Lung microvascular endothelial cell (primary cell): ENCODE data around the gene TMEM117. TPM values are rescaled to one million over a fixed set of nuclear protein-coding genes. Genes with fewer than 3 reads are reported as not detected.
"Not testable (repeated sequence)": the region's sequence is repeated elsewhere in the genome, so short reads cannot be mapped to it uniquely, and the experiment has no call there.

Experiments used
- DNase-seq, 2 donors: peaks; one replicate each; pipeline versions ENCODE4 v3.0.0 to v3.0.0-alpha.2; 2010; ENCODE audit warnings: low read depth in 2 of 2
- total RNA-seq: library from RNA; depleted of rRNA; stranded (reverse); fragments of >200 nt; gene quantifications from 2 replicates; pipeline ENCODE4 v1.2.1, GENCODE V29; 2014

TMEM117 gene
- total RNA-seq, 1 donor from 2014 or later: 4.8 TPM

DNA sequence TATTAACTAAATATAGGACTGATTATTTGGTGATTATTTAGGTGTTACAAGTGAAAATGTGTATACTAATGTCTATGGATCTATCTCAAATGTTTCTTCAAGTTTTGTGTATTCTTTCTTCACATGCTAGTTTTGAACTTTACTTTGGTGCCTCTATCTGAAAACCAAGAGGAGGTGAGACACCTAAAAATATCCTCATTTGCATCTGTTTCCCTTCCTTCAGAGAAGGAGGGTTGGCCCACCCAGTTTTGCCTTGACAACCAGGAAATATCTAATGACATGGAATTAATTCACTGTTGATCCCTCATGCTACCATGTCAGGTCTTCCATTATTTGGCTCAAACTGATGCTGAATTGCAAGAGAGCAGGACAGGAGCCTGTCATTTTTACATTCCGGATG is 539.8 kb downstream of the TMEM117 start:
- DNase-seq: no peak

DNA sequence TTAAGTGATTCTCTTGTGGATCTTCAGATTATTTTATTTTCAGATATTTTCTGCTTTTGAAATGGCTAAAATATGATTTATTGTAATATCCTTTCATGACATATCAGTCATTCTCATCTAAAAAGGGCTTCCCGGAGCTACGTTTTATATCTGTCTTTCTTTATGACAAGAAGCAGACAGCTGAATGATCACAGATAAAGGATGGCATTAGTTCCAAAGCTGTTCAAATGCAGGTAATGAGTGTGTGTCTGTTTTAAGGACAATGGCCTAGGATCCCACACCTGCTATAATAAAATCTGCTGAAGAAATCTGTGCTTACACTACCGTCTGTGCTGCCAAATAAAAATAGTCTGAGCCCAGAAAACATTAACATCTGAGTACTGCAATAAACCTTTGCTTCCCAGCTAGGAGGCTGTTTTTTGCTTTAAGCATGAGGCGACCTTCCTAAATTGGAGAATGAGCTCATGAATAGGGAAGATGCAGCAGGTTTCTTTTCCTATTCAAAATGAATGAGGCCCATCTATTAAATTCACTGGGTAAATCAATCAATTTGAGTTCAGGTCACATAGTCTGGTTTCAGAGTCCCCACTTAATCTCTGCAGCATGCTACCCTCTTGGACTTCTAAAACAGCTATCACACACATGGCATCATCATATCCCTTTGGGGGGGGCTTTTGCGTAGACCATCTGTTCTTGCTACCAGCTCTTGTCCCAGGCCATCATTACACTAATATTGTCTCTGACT is 541.7 kb downstream of the TMEM117 start:
- DNase-seq: no peak

DNA sequence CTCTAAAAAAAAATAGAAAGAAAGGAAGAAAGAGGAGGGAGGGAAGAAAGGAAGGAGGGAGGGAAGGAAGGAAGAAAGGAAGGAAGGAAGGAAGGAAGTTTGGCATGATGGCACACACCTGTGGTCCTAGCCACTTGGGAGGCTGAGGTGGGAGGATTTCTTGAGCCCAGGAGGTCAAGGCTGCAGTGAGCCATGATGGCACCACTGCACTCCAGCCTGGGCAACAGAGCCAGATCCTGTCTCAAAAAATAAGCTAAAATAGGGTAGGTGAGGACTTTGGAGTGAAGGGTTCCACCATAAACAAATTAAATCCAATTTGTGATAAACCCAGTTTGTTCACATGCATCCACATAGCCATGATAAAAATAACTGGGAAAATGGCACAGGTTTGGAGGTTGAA is 543.2 kb downstream of the TMEM117 start:
- DNase-seq: not testable (repeated sequence)

- no peak for DNase-seq
These were observed 544.0 kb downstream of the TMEM117 start for GRCh38 chr12:44379831-44380230.

GRCh38 chr12:44380861-44381260 is 545.0 kb downstream of the TMEM117 start:
- DNase-seq: no peak

- no peak for DNase-seq
These were observed 545.5 kb downstream of the TMEM117 start for GRCh38 chr12:44381341-44381740.

- no peak for DNase-seq
These were observed 548.3 kb downstream of the TMEM117 start for GRCh38 chr12:44384136-44384535.

- DNase-seq: no peak
These were observed 550.1 kb downstream of the TMEM117 start for GRCh38 chr12:44385964-44386363.

- DNase-seq: no peak
These were observed 551.7 kb downstream of the TMEM117 start for GRCh38 chr12:44387581-44387980.

- no peak for DNase-seq
These were observed 553.2 kb downstream of the TMEM117 start for GRCh38 chr12:44389038-44389437.

DNA sequence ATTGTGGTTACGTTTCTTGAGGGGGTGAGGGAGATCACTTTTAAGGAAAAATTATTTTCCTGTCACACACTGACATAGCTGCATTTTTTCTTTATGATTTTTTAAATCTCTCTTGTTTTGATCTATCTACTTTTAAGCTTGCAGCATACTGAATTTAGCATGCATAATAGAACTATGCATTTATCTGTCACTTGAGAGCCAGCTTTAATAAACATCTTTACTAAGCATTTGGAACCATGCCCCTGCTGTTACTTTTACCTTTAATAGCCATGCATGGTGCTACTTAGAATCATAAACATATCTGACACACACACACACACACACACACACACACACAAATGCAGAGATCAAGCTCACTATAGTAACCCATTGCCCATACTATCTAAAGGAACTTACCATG is 554.0 kb downstream of the TMEM117 start:
- DNase-seq: no peak

- no peak for DNase-seq
These were observed 561.8 kb downstream of the TMEM117 start for GRCh38 chr12:44397631-44398030.

GRCh38 chr12:44403185-44403584 is 567.3 kb downstream of the TMEM117 start:
- no peak for DNase-seq

DNA sequence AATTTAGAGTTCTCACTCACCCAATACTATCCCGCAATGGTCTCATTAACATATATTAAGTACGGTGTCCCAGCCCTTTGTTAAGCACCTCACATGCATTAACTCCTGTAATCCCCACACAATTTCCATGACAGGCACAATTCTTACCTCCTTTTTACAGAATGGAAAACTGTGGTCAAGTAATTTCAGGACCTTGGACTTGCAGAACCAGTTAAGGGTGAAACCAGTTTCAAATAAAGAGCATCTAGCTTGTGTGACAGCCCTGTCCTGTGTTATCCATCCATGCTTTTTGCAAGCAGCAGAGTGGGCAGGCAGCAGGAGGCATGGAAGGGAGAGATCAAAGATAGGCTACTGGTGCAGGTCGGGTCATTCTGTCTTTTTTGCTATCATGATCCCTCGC is 569.4 kb downstream of the TMEM117 start:
- no peak for DNase-seq

GRCh38 chr12:44422559-44422958 is 586.7 kb downstream of the TMEM117 start:
- no peak for DNase-seq

GRCh38 chr12:44428825-44429224 is 592.9 kb downstream of the TMEM117 start:
- DNase-seq: no peak

DNA sequence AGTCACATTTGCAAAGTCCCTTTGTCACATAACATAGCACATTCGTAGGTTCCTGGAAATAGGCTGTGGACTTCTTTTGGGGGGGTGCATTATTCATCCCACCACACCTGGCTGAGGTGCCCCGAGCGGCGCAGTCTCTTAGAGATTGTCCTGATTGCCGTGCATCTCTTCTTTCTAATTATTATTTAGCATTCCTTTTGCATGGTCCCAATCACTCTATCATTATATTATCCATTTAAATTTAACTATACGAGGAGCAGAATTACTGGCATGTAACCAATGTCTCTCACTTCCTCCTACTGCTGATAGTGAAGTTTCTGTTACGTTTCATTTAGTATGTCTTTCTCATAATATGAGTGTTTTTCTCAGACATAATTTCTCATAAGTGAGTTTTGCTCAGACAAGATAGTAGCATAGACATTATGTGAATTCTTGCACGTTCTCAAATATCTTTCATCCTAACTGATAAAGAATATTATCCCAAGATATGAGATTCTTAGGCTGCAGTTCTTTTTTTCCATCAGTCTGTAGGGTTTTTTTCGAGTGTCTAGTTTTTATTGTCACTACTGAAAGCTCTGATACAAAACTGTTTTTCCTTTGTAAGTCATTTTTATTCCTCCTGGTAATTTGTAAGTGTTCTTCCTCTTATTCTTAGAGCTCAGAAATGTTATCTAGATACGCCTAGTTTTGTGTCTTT is 595.9 kb downstream of the TMEM117 start:
- no peak for DNase-seq

DNA sequence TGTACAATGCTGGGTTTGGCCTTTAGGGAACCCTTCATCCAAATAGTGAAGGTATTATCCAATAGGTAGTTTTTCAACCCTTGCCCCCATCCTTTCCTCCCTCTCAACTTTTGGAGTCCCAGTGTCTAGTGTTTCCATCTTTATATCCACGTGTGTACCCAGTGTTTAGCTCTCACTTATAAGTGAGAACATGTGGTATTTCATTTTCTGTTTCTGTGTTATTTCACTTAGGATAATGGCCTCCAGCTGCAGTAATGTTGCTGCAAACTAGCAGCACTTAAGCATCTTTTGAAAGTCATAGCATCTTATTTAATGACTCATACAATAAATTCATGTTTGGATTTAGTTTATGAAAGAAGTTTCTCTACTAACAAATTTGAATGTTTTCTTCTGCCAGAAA is 597.8 kb downstream of the TMEM117 start:
- no peak for DNase-seq

GRCh38 chr12:44436756-44437155 is 600.9 kb downstream of the TMEM117 start:
- DNase-seq: no peak
